HG02870 (cell line): ENCODE measurements around the gene MRGPRF.

ENCODE experiments used
- ATAC-seq: cut with Tn5 transposase; IDR thresholded peaks from one replicate; pipeline ENCODE4 v1.9.1; 2021; ENCODE audit warnings: mild to moderate bottlenecking, moderate library complexity; ENCODE audit not compliant: unreplicated experiment

MRGPRF gene

DNA sequence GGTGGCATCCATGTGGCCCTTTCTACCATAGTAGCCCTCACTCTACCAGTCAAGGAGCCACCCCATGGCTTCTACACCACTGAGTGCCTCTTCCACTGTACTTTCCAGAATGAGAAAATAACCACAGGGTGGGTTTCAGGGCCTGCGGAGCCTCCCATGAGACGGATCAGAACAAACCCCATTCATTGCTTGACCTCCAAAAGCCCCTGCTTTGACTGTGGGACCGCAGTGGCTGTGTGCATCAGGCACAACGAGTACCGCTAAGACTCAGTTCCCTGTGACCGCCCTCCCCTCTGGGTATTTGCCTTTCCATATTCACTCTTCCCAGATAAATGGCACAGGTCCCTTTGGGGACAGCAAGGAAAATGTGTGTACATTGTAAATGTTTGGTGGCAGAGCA is 11.5 kb upstream of the MRGPRF start:
- no peak for ATAC-seq

DNA sequence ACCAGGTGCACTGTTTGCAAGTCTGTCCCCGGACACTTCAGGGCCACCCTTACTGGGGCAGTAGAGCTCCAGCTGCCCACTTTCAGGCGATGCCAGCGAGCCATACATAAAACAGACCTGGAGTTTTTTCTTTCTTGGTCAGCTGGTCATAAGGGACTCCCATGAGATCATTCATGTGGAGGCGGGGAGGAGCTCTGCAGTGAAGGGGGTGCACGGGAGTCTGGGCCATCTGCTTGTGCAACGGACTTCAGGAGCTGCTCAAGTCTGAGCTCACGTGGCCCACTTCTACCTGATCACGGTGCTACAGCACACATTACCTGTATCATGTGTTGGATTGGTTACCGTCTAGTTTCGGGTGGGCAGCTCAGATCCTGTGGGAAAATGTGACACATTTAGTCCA is 9.2 kb upstream of the MRGPRF start:
- ATAC-seq, result no peak

- no peak for ATAC-seq
Measured at GRCh38 chr11:69018924-69019323, 5.9 kb upstream of the MRGPRF start.

DNA sequence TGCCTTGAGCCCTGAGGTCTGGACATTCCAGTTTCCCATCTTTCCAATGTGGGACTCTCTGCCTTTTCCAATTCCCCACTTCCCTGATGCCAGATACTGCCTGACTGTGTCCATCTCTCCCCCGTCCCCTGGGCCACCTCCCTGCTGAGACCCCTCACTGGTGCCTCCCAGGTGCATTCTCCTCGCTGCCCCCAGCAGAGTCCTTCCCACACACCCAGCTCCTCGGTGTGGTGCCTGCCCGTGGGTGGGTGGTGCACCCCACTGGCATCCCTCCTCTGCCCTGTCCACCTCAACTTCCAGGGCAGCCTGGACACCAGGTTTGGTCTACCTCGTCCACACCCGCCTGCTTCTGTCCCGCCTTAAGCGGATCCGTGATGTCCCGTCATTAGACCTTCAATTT is 4.9 kb upstream of the MRGPRF start:
- ATAC-seq, result no peak

GRCh38 chr11:69014898-69015549 is 2.0 kb upstream of the MRGPRF start:
- no peak for ATAC-seq

DNA sequence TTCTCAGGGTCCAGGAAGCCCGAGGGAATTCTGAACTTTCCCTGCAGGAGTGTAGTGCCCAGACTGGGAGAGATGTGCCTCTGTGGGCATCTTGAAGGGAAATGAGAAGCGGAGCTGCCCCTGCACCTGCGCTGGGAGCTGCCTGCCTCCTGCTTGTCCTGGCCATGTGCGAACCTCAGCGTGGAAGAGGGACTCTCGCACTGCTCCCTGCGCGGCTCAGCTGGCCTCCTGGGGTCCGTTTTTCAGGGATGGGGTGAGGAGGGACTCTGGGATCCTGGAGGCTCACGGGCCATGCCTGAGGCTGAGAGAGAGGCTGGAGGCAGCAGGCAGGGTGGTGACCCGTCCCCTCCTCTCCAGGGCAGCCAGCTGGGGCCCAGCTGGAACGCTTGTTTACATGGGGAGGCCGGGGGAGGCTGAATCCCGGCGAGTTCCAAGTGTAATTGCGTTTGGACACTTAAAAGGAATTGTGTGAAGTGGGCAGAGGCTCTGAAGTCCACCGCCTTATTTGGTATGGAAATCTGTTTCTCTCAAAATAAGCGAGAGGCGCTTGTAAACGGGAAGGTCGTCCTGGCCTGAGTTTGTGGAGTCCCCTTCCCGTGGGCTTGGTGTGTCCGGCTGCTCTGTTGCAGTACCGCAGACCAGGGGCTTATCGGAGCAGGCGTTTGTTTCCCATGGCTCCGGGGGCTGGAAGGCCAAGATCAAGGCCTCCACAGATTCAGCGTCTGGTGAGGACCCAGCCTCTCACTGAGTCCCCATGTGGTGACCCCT is 1.2 kb upstream of the MRGPRF start:
- no peak for ATAC-seq

DNA sequence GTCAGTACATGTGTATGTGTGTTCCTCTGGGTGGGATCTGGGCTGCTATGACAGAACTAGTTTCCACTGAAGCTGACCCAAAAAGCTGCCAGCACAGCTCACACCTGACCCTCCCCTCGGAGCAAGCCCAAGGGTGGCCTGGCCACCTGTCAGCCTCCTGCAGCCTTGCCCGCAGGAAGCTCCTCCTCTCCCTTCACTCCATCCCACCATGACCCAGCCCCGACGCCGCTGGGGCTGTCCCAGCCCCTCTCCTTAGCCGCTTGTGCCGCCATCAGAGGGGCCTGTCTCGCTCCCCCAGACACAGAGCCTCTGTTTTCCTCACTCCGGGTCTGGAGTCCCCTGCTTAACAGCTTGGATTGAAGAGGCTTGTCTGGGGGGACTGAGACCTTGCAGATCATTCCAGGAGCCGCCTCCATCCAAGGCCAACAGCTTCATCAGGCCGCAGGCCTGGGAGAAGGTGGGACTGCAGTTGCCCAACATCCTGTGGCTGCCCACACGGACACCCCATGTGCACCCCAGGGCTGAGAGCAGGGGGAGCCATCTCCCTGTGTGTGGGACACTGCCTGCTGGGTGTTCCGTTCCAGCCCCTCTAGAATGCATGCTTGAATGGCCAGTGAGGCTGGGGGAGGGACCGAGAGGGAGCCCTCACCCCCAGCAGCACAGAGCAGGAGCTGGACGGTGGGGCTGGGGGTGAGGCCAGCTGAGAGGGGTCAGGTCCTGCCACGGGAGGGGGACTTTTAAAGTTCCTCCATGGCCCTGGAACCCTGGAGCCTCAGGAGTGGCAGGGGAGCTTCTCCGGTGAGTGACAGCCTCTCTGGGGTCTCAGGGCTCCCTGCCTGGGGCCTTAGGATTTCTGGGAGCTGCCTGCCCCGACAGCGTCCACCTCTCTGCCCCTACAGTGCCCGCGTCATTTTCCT is 696 bp downstream of the MRGPRF start:
- no peak for ATAC-seq

DNA sequence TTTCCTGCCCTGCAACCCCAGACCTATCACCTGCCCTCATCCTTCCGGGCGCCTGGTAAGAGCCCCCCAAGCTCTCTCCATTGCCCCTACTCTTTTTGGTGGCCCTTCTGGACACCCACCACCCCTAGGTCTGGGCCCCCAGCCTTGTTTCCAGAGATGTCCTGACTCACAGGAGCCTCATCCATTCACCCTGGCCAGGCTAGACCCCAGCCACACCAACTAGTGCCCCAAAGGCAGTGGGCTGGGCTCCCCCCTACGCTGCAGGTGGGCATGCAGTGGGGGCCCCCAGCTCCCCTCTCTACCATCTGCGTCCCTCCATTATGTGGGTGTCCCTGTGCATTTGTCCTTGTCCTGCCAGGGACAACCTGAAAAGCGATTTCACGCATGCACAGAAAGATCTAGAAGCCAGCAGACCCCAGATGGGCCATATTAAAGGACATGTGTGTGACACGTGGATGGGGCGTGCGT is 1.4 kb downstream of the MRGPRF start:
- ATAC-seq, result no peak

- no peak for ATAC-seq
Measured at GRCh38 chr11:69010964-69011623, 2.0 kb downstream of the MRGPRF start.

DNA sequence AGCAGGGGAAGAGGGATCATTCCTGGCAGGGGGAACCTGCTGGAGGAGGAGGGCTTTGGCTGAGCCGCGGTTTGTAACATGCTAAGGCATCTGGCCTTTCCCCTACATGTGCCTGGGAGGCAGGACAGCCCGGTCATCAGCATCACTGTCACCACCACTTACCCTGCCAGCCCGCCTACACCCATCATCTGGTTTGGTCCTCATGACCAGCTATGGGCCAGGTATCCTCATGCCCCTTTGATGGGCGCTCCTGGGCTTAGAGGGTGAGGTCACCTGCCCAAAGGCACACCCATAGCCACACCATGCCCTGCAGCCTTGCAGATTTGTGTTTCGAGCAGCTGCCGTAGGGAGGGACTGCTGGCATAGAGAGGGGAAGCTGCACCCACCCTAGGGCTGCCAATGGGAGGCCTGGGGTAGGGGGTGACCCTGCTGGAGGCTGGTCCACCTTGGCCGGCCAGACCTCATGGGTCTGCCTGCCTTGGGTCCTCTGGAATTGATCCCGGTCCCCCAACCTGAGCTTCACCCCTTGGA is 2.6 kb downstream of the MRGPRF start:
- ATAC-seq, result no peak

GRCh38 chr11:69009441-69010211 is 3.4 kb downstream of the MRGPRF start:
- ATAC-seq, result no peak

GRCh38 chr11:69008737-69009440 is 4.2 kb downstream of the MRGPRF start:
- ATAC-seq, result no peak

GRCh38 chr11:69007975-69008381 is 5.1 kb downstream of the MRGPRF start:
- no peak for ATAC-seq

GRCh38 chr11:69006816-69007215 is 6.2 kb downstream of the MRGPRF start:
- ATAC-seq, result no peak

GRCh38 chr11:69005631-69006368 is 7.2 kb downstream of the MRGPRF start:
- ATAC-seq, result no peak

DNA sequence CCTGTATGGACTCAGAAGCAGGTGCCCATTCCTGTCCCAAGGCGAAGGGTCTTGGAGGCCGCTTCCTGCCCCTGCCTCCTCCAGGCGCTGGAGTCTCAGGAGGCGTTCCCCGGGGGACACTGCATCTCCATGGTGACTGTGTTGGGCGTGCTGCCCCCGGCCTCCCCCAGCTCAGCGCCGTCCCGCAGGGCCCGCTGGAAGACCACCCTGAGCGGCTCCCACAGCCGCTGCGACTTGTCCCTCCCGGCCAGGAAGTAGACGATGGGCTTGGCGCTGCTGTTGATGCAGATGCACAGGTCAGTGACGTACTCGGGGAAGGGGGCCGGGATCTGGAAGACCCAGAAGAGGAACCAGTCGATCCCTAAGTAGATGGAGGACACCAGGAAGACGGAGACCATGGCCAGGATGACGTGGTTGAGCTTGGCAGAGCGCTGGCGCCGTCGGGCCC is 7.8 kb downstream of the MRGPRF start:
- ATAC-seq, result no peak

DNA sequence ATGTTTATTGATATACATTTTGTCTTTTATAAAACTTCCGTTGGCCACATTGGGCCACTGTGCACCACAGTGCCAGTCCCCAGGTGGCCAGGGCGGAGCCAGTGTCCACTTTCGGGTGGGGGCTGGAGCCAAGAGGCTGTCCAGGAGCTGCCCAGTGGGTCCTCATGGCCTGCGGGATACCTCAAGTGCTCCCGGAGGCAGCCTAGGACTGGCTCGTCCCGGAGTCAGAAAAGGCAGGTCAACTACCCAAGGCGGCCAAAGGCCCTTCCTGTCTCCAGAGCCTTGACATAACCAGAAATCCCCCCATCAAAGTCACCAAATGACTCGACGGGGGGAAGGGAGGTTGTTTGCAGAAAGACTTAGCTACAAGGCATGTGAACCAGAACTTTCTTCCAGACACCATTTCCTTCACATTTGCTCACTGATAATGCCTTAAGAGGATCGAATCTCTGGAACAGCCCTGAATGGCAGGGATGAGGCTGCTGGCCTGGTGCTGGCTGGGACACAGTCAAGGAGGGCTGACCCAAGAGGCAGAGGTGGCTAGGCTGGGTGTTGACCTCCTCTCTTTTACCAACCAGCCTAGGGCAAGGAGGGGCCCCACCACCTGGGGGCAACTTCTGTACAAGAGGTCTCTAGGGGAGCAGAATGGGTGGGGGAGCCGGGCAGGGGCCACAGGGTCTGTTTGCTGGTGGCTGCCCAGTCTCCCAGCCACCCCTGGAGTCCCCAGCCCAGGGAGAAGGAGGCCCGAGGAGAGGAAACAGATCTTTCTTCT is 8.4 kb downstream of the MRGPRF start:
- no peak for ATAC-seq

DNA sequence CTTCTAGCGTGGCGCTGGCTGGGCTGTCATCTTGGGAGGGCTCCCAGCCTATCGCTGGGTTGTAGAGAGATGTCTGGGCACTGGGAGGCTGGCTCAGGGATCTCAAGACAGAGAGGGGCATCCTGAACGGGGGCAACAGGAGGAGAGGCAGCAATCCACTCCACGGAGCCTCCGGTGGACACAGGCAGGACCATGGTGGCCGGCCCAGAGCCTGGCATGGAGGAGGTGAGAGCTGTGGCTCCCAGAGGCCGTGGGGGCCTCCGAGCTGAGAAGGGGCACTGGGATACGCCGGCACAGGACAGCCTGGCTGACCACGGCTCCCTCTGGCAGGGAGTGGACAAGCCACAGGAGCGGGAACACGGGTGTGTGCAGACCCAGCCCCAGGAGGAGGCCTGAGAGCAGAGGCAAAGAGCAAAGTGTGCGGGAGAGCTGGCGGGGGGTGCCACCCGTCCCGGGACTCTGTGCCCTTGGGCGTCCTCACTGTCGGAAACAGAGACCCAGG is 9.1 kb downstream of the MRGPRF start:
- ATAC-seq, result no peak
